ENCODE measurements around the gene PDLIM3. TPM values are rescaled to one million over a fixed set of nuclear protein-coding genes. Genes with fewer than 3 reads are reported as not detected.

Gene PDLIM3
- total and polyA plus RNA-seq, 2 of the 4 experiments (the other 2 are of a cell fraction), result 6.4 to 11.7 TPM

DNA sequence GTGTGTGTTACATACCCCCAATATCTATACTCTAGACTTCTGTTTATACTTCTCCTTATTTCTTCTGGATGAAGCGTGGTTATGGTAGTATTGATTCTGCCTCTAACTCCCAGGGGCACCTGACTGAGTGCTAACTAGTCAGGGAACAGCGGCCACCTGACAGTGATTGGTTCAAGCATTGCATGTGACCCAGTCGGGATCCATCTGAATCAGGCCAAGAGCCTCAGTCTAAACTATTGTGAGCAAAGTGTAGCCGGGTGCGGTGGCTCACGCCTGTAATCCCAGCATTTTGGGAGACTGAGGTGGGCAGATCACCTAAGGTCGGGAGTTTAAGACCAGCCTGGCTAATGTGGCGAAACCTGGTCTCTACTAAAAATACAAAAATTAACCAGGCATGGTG, 73.7 kb downstream of the PDLIM3 start:
- H2AFZ ChIP-seq (replicated peaks; ENCODE audit: low read length, poor library complexity), result no peak overlapping the region
- H4K91ac ChIP-seq (ENCODE audit: insufficient read depth, low read depth, low read length), result no peak overlapping the region
- intact Hi-C loops (cut with micrococcal nuclease), result no loop called here
- H3K36me3 ChIP-seq (ENCODE audit: control insufficient read depth, insufficient read depth, low read length), result no peaks in the 10 kb centered on the region
- H3K9ac ChIP-seq (ENCODE audit: low read depth, low read length), result no peak overlapping the region
- no peaks in the 10 kb centered on the region for H3K9me3 ChIP-seq (ENCODE audit: control insufficient read depth, insufficient read depth, low read length)
- BruUV-seq (replicated peaks), result no TSS peak
- no peak overlapping the region for H2BK15ac ChIP-seq (ENCODE audit: low read depth, low read length)
- POLR2A ChIA-PET (ENCODE audit: unreplicated experiment), result no interaction called here
- DNase-seq (no peak), ATAC-seq (ENCODE audit: low read depth) (no peak)
- H3K23ac ChIP-seq (ENCODE audit: low read depth, low read length), result no peak overlapping the region
- no peak overlapping the region for H2BK20ac ChIP-seq (ENCODE audit: low read depth, low read length)
- no peak overlapping the region for H2AK5ac ChIP-seq (ENCODE audit: low read depth, low read length)
- H3K27ac ChIP-seq (ENCODE audit: insufficient read depth, low read length), result no peak overlapping the region
- H4K20me1 ChIP-seq (ENCODE audit: insufficient read depth, low read length), result no peaks in the 10 kb centered on the region
- H3K4me3 ChIP-seq (ENCODE audit: insufficient read depth, low read depth, low read length), result no peak overlapping the region
- no peak overlapping the region for H3K4me2 ChIP-seq (ENCODE audit: low read depth, low read length)
- H3K79me1 ChIP-seq (ENCODE audit: low read depth in 1 of 2, low read length in 2 of 2), result no peaks in the 10 kb centered on the region
- no peak overlapping the region for H3K4ac ChIP-seq (ENCODE audit: low read depth, low read length)
- in situ Hi-C loops (cut with MboI; ENCODE audit: low sequenced_read_pairs), result no loop called here
- no peak overlapping the region for H4K5ac ChIP-seq (ENCODE audit: low read depth, low read length)
- dilution Hi-C loops (cut with HindIII; ENCODE audit: low sequenced_read_pairs, unreplicated experiment), result no loop called here
- CTCF ChIA-PET, result no interaction called here
- 80% methylated on average over 2 of the region's 8 CpGs; no CpG with 5 or more reads in 1 of the 2 experiments for WGBS, 2 experiments (ENCODE audit: extremely low coverage in 2 of 2, insufficient read length in 1 of 2)
- no peak overlapping the region for H3K14ac ChIP-seq (replicated peaks; ENCODE audit: low read depth, low read length)
- no peaks in the 10 kb centered on the region for H3K27me3 ChIP-seq (ENCODE audit: control insufficient read depth, insufficient read depth, low read length)
- H2BK5ac ChIP-seq (ENCODE audit: low read depth, low read length, poor library complexity, severe bottlenecking), result no peak overlapping the region
- peaks cover 7% of the 10 kb centered on the region for H3K9me1 ChIP-seq (ENCODE audit: insufficient read depth, low read length)
- no peak overlapping the region for H4K8ac ChIP-seq (ENCODE audit: low read depth in 2 of 2, low read length in 2 of 2)
- no peak for TF ChIP-seq RAD21 (IDR thresholded peaks at IDR 0.05; ENCODE audit: low read length)
- TF ChIP-seq MAFK (IDR thresholded peaks at IDR 0.05; ENCODE audit: low read depth, low read length), result no peak
- TF ChIP-seq MAZ (IDR thresholded peaks at IDR 0.05; ENCODE audit: borderline replicate concordance, low read depth, low read length), result no peak
- H2BK120ac ChIP-seq (ENCODE audit: low read depth, low read length), result no peak overlapping the region
- peaks cover 10% of the 10 kb centered on the region for H3K4me1 ChIP-seq (ENCODE audit: control insufficient read depth, insufficient read depth, low read length)
- no peak overlapping the region for H3K56ac ChIP-seq (ENCODE audit: extremely low read depth, insufficient read depth, low read length)
- no peak overlapping the region for H3K18ac ChIP-seq (ENCODE audit: low read depth, low read length)
- H2AK9ac ChIP-seq (replicated peaks; ENCODE audit: low read depth, low read length, poor library complexity), result no peak overlapping the region

All from IMR-90 (cell line).